ENCODE results near the gene ADRA2B.

ADRA2B gene

DNA sequence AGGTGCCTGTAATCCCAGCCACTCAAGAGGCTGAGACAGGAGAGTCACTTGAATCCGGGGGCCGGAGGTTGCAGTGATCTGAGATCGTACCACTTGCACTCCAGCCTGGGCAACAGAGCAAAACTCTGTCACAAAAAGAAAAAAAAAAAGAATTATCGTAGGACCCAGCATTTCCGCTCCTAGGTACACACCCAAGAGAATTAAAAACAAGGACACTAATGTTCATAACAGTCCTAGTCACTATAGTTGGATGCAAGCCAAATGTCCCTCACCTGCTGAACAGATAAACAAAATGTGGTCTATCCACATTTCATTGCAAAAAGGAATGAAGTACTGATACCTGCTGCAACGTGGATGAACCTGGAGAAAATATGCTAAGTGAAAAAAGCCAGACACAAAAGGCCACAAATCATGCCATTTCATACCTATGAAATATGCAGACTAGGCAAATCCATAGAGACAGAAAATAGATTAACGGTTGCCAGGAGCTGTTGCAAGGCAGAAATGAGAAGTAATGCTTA, 21.2 kb downstream of the ADRA2B start:
- no peaks in the 10 kb centered on the region for H3K36me3 ChIP-seq (ENCODE audit: control insufficient read depth, insufficient read depth, low read length)
- H3K9me3 ChIP-seq (ENCODE audit: control insufficient read depth, low read length), result no peaks in the 10 kb centered on the region
- no peak overlapping the region for H3K4me2 ChIP-seq (ENCODE audit: low read length)
- no peak overlapping the region for H2AFZ ChIP-seq
- TF ChIP-seq, protein P1, sequence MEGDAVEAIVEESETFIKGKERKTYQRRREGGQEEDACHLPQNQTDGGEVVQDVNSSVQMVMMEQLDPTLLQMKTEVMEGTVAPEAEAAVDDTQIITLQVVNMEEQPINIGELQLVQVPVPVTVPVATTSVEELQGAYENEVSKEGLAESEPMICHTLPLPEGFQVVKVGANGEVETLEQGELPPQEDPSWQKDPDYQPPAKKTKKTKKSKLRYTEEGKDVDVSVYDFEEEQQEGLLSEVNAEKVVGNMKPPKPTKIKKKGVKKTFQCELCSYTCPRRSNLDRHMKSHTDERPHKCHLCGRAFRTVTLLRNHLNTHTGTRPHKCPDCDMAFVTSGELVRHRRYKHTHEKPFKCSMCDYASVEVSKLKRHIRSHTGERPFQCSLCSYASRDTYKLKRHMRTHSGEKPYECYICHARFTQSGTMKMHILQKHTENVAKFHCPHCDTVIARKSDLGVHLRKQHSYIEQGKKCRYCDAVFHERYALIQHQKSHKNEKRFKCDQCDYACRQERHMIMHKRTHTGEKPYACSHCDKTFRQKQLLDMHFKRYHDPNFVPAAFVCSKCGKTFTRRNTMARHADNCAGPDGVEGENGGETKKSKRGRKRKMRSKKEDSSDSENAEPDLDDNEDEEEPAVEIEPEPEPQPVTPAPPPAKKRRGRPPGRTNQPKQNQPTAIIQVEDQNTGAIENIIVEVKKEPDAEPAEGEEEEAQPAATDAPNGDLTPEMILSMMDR (IDR thresholded peaks at IDR 0.05), result no peak
- no peak overlapping the region for H3K27ac ChIP-seq
- no peaks in the 10 kb centered on the region for H3K4me1 ChIP-seq
- H3K9ac ChIP-seq, result no peak overlapping the region
- H3K27me3 ChIP-seq (ENCODE audit: control insufficient read depth, insufficient read depth, low read length), result no peaks in the 10 kb centered on the region
- H3K4me3 ChIP-seq (ENCODE audit: low read depth, low read length), result no peak overlapping the region
- no peaks in the 10 kb centered on the region for H3K79me2 ChIP-seq

DNA sequence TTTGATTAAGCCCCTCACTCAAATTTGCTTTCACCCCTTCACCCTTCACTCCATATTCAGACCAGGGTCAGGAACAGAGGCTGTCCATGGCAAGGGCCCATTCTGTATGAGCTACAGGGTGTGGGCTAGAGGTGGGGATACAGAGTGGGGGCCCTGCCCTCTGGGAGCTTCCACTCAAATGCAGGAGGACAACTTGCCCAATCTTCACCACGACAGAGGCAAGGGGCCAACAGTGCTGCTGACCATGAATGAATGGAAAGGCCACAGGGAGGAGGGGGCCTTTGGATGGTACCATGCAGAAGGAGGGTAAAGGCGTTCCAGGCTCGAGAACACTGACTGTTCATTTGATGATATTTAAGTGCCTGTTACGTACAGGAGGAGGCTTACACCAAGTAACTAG, 22.8 kb downstream of the ADRA2B start:
- Histone ChIP-seq H3K4me3 (ENCODE audit: low read depth, low read length) (no peak overlapping the region), H3K4me1 (no peaks in the 10 kb centered on the region), H3K27me3 (ENCODE audit: control insufficient read depth, insufficient read depth, low read length) (no peaks in the 10 kb centered on the region), H3K9ac (no peak overlapping the region), H3K36me3 (ENCODE audit: control insufficient read depth, insufficient read depth, low read length) (no peaks in the 10 kb centered on the region), H2AFZ (no peak overlapping the region), H3K4me2 (ENCODE audit: low read length) (no peak overlapping the region), H3K27ac (no peak overlapping the region), H3K9me3 (ENCODE audit: control insufficient read depth, low read length) (no peaks in the 10 kb centered on the region), H3K79me2 (no peaks in the 10 kb centered on the region)
- TF ChIP-seq, protein P1 (IDR thresholded peaks at IDR 0.05), result no peak

DNA sequence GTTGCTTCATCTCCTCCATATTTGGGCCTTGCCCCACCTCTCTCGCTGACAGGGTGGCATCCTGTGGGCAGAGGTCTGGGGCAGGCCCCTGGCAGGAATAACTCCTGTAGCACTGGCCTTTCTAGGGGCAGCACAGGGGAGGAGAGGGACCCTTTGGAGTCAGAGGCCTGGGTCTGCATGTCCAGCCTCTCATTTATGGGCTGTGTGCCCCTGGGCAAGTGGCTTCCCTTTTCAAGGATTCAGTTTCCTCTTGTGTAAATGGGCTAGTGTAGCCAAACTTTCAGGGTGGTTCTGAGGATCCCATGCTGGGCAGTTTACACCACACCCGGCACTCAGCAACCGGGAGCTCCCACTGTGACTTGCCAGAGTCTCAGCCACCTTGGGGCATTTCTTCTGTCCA, 23.4 kb downstream of the ADRA2B start:
- TF ChIP-seq, protein P1 (IDR thresholded peaks at IDR 0.05), result no peak
- Histone ChIP-seq H3K27ac (no peak overlapping the region), H3K4me1 (no peaks in the 10 kb centered on the region), H3K36me3 (ENCODE audit: control insufficient read depth, insufficient read depth, low read length) (no peaks in the 10 kb centered on the region), H3K9me3 (ENCODE audit: control insufficient read depth, low read length) (no peaks in the 10 kb centered on the region), H3K4me2 (ENCODE audit: low read length) (no peak overlapping the region), H2AFZ (no peak overlapping the region), H3K27me3 (ENCODE audit: control insufficient read depth, insufficient read depth, low read length) (no peaks in the 10 kb centered on the region), H3K9ac (no peak overlapping the region), H3K79me2 (no peaks in the 10 kb centered on the region), H3K4me3 (ENCODE audit: low read depth, low read length) (no peak overlapping the region)

DNA sequence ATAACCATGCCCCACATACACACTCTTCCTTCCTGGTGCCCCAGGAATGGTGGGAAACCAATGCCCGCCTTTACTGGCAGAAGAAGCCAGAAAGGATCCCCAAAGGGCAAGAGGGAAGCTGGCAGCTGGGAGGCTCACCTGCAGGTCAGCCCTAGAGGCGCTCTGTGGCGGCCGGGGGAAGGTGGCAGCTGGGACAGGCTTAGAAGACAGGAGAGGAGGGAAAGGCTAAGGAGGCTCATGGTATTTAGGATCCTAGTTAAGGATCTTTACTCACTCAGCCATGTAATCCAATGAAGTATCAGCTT, 23.8 kb downstream of the ADRA2B start:
- H3K27ac ChIP-seq, result no peak overlapping the region
- H3K9ac ChIP-seq, result no peak overlapping the region
- H3K4me2 ChIP-seq (ENCODE audit: low read length), result no peak overlapping the region
- H3K36me3 ChIP-seq (ENCODE audit: control insufficient read depth, insufficient read depth, low read length), result no peaks in the 10 kb centered on the region
- no peaks in the 10 kb centered on the region for H3K4me1 ChIP-seq
- TF ChIP-seq, protein P1 (IDR thresholded peaks at IDR 0.05), result no peak
- no peak overlapping the region for H3K4me3 ChIP-seq (ENCODE audit: low read depth, low read length)
- H3K9me3 ChIP-seq (ENCODE audit: control insufficient read depth, low read length), result no peaks in the 10 kb centered on the region
- no peaks in the 10 kb centered on the region for H3K79me2 ChIP-seq
- no peak overlapping the region for H2AFZ ChIP-seq
- no peaks in the 10 kb centered on the region for H3K27me3 ChIP-seq (ENCODE audit: control insufficient read depth, insufficient read depth, low read length)

DNA sequence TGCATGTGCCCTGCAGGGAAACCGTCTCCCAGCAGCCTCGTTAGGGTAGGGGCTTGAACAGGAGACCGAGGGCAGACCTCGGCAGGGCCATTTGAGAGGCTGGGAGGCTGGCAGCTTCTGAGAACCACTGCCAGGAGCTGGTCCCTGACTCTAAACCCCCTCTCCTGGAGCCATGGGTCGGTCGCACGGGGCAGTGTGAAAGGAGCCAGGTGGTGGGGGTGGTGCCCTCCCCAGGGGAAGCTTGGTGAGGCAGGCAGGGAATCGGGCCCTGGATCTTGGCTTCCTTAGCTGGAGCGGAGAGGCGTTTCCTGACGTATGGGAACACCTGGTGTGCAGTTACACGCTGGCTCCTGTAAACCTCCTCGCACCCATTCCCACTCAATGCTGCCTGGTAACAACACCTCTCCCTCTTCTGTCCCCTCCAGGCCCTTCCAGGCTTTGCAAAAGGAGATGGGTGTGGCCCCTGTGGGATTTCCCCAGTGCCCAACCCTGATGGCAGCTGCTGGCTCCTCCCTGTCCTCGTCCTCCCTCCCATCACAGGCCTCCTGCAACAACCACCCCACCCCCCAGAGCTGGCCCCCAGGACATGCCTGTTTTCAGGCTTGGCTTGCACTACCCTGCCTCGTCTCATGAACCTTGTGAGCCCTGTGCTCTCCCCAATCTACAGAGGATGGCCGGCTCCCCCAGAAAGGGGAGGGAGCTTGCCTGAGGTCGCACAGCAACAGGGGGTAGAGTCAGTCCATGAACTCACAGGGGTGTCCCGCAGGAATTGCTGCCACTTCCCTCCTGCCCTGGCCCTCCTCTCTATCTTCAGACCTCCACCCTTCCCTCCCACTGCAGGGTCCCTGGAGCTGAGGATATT, 24.4 kb downstream of the ADRA2B start:
- TF ChIP-seq, protein P1 (IDR thresholded peaks at IDR 0.05), result no peak
- Histone ChIP-seq H3K27me3 (ENCODE audit: control insufficient read depth, insufficient read depth, low read length) (no peaks in the 10 kb centered on the region), H3K4me2 (ENCODE audit: low read length) (no peak overlapping the region), H2AFZ (no peak overlapping the region), H3K36me3 (ENCODE audit: control insufficient read depth, insufficient read depth, low read length) (no peaks in the 10 kb centered on the region), H3K9ac (no peak overlapping the region), H3K27ac (no peak overlapping the region), H3K9me3 (ENCODE audit: control insufficient read depth, low read length) (no peaks in the 10 kb centered on the region), H3K4me1 (no peaks in the 10 kb centered on the region), H3K4me3 (ENCODE audit: low read depth, low read length) (no peak overlapping the region), H3K79me2 (no peaks in the 10 kb centered on the region)
